Memory B cell (primary cell): ENCODE data around the gene UQCRQ.

Source experiments
- ATAC-seq: fragments of 150-1000 bp; cut with Tn5 transposase; 2 replicates; pipeline ENCODE4 v1.10.0; 2021; ENCODE audit warnings: low read depth, mild to moderate bottlenecking, moderate library complexity
- DNase-seq, 2 donors: peaks; one replicate each; pipeline ENCODE4 v3.0.0; 2022; ENCODE audit warnings: low spot score in 2 of 2
- H3K27ac Mint-ChIP-seq: one replicate; pipeline ENCODE4 v1.8.0; 2022; ENCODE audit warnings: mild to moderate bottlenecking, moderate library complexity, mixed read lengths
- H3K27me3 Mint-ChIP-seq: one replicate; pipeline ENCODE4 v1.8.0; 2022; ENCODE audit warnings: mixed read lengths
- H3K36me3 Mint-ChIP-seq: one replicate; pipeline ENCODE4 v1.8.0; 2022; ENCODE audit warnings: mild to moderate bottlenecking, mixed read lengths
- H3K4me1 Mint-ChIP-seq: one replicate; pipeline ENCODE4 v1.8.0; 2022; ENCODE audit warnings: mixed read lengths
- H3K4me3 Mint-ChIP-seq: one replicate; pipeline ENCODE4 v1.8.0; 2022; ENCODE audit warnings: mild to moderate bottlenecking, moderate library complexity, mixed read lengths
- H3K9me3 Mint-ChIP-seq: one replicate; pipeline ENCODE4 v1.8.0; 2022; ENCODE audit warnings: mixed read lengths

Gene UQCRQ

GRCh38 chr5:132870801-132871200 is 4.4 kb downstream of the UQCRQ start:
- peaks cover 9% of the 10 kb centered on the region for H3K36me3 Mint-ChIP-seq
- DNase-seq (no peak), ATAC-seq (no peak)
- H3K4me3 Mint-ChIP-seq = no peak overlapping the region
- H3K4me1 Mint-ChIP-seq = peaks cover 12% of the 10 kb centered on the region
- no peaks in the 10 kb centered on the region for H3K9me3 Mint-ChIP-seq
- no peaks in the 10 kb centered on the region for H3K27me3 Mint-ChIP-seq
- H3K27ac Mint-ChIP-seq = peak overlapping the region; percentile 63

- H3K9me3 Mint-ChIP-seq = no peaks in the 10 kb centered on the region
- H3K36me3 Mint-ChIP-seq = peaks cover 9% of the 10 kb centered on the region
- H3K27ac Mint-ChIP-seq = peak overlapping the region; percentile 63
These were observed 5.2 kb downstream of the UQCRQ start for GRCh38 chr5:132871459-132872284.

DNA sequence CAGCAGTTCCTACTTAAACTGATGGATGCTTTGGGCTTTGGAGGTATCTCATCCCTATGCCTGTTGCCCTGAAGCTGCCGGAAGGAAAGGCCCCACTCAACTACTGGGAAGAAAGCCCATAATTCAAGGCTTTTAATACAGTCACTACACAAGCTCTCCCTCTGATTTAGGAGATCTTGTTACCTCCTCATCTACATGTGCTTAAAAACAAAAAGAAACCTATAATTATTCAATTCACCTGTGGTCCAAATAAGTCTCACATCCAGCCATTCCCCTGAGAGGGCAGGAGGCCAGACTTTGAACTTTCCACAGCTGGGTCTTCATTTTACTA is 6.3 kb downstream of the UQCRQ start:
- no peak for ATAC-seq
- Mint-ChIP-seq H3K4me1 (no peaks in the 10 kb centered on the region), H3K27me3 (no peaks in the 10 kb centered on the region)

More at GRCh38 chr5:132871459-132872284, 5.2 kb downstream of the UQCRQ start:
- H3K27me3 Mint-ChIP-seq = no peaks in the 10 kb centered on the region
- H3K4me1 Mint-ChIP-seq = peaks cover 8% of the 10 kb centered on the region
- no peak for ATAC-seq
- DNase-seq = no peak
- H3K4me3 Mint-ChIP-seq = no peak overlapping the region

DNA sequence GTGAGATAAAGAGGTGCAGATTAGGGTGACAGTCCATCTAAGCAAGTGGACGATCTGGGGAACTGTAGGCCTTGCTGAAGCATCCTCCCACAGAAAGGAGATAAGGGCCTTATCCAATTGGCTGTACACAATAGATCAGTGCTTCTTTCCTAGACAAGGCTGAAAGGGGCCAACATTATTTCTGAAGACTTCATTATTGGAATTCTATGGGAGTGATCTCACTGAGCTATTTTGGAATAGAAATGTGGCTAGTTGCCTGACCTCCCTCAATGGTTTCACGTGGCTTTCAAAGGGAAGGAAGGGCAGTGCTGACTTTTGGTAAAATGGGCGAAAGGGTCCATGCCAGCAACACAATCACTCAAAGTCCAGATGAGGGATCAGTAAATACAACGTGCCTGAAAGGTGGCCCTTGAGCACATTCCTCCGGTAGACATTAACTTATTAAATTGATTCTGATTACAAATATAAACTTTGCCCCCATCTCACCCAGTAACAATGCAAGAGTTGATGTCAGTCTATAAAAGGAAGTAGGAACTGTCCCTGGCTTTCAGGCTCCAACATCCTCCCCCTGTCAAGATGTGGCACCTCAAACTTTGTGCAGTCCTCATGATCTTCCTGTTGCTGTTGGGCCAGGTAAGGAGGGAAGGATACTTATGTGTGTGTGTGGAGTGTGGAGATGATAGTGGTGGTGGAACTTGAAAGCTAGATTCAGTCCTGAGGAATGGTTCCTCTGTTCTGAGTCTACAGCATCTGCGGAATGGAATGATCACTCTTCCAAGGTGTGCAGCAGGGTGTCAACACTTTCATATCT is 6.9 kb downstream of the UQCRQ start, which contains the start of gene LEAP2:
TSS of gene LEAP2 (plus strand) at position 550 of the 811 bp plus-strand sequence. CDS start at position 577, 27 bp downstream.
- Mint-ChIP-seq H3K4me3 (no peak within 1 kb of the TSS), H3K27me3 (no peaks in the 10 kb centered on the region), H3K36me3 (peaks cover 11% of the 10 kb centered on the region), H3K9me3 (no peaks in the 10 kb centered on the region), H3K27ac (peak within 1 kb of the TSS; percentile 62), H3K4me1 (no peaks in the 10 kb centered on the region)
- DNase-seq (no peak), ATAC-seq (no peak)

More for the DNA sequence above, 6.3 kb downstream of the UQCRQ start:
- DNase-seq = no peak
- no peak overlapping the region for H3K4me3 Mint-ChIP-seq
- no peaks in the 10 kb centered on the region for H3K9me3 Mint-ChIP-seq
- H3K36me3 Mint-ChIP-seq = peaks cover 9% of the 10 kb centered on the region
- H3K27ac Mint-ChIP-seq = peak overlapping the region; percentile 62

DNA sequence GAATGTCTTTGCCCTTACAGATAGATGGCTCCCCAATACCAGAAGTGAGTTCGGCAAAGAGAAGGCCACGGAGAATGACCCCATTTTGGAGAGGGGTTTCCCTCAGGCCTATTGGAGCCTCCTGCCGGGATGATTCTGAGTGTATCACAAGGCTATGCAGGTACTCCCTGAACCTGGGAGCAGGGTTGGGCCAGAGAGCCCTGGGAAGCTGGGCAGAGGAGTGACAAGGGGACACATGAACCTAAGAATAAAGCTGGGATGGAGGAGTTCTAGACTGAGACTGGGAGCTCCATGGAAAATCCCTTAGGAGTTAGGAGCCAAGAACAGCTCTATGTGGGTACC is 7.5 kb downstream of the UQCRQ start:
- Mint-ChIP-seq H3K36me3 (peaks cover 13% of the 10 kb centered on the region), H3K4me1 (no peaks in the 10 kb centered on the region), H3K27ac (peak overlapping the region; percentile 62), H3K27me3 (no peaks in the 10 kb centered on the region), H3K4me3 (no peak overlapping the region), H3K9me3 (no peaks in the 10 kb centered on the region)
- no peak for ATAC-seq
- DNase-seq = no peak

DNA sequence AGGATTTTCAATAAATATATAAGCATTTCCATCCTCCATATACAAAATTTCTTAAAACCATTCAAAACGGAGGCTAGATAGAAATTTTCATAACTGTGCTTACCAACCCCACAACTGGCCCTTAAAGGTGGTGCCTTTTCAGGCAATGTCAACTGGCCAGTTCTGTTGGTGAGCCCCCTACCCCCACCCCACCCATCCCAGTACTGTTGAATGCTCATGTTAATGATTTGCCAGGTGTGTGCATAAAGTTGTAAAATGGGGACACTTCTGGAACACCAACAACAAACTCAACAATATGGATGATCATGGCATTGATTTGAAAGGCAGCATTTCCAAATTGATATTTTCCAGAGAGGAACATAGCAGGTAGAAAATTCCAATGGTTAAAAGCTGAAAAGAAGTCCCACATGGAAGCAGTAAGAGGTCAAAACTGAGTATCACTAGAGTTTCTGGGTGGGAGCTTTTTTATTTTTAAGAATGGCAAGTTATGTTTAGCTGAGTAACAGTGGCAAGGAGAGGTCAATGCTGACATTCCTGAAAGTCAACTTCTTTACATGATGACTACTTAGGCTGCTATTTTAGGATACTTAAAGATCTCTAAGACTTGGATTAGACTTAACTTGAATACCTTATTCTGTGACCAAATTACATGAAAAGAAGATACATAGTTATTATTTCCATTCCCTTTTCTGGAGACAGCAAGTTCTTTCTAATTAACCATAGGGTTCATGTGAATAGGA is 9.7 kb downstream of the UQCRQ start:
- H3K9me3 Mint-ChIP-seq = no peaks in the 10 kb centered on the region
- H3K4me1 Mint-ChIP-seq = no peaks in the 10 kb centered on the region
- DNase-seq (no peak), ATAC-seq (no peak)
- H3K36me3 Mint-ChIP-seq = peaks cover 13% of the 10 kb centered on the region
- H3K4me3 Mint-ChIP-seq = no peak overlapping the region
- no peaks in the 10 kb centered on the region for H3K27me3 Mint-ChIP-seq
- no peak overlapping the region for H3K27ac Mint-ChIP-seq

- no peaks in the 10 kb centered on the region for H3K4me1 Mint-ChIP-seq
- no peak for DNase-seq
- no peak overlapping the region for H3K4me3 Mint-ChIP-seq
- no peaks in the 10 kb centered on the region for H3K27me3 Mint-ChIP-seq
- H3K9me3 Mint-ChIP-seq = no peaks in the 10 kb centered on the region
- no peak overlapping the region for H3K27ac Mint-ChIP-seq
- peaks cover 13% of the 10 kb centered on the region for H3K36me3 Mint-ChIP-seq
- no peak for ATAC-seq
These were observed 11.0 kb downstream of the UQCRQ start for GRCh38 chr5:132877466-132877865.

- Mint-ChIP-seq H3K9me3 (no peaks in the 10 kb centered on the region), H3K4me3 (no peak overlapping the region), H3K27ac (no peak overlapping the region), H3K36me3 (peaks cover 12% of the 10 kb centered on the region), H3K27me3 (no peaks in the 10 kb centered on the region), H3K4me1 (no peaks in the 10 kb centered on the region)
- DNase-seq (no peak), ATAC-seq (no peak)
These were observed 11.5 kb downstream of the UQCRQ start for GRCh38 chr5:132877938-132878337.

DNA sequence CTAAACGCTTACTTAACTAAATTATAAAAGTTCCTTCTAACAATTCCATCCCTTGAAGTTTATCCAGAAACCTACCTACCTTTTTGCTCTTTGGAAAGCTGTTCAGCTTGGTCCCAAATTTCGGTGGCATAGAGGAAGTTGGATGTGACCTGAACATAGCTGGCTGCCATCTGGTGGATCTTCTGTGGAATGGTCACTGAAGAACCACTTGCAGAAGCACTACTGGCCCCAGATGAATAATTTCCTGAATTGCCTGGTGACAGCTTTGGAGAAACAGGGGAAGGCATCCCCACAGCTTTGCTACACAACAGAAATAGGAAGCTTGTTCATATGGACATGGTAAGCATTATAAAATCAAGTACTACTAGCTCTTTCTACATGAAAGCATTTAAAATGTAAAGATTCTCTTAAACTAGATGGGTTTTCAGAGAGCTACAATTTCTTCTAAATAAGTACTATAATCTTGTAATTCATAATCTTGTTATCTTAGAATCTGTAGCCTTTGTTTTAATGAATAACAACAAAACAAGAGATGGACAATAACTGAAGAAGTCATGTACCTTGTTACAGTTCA is 16.9 kb downstream of the UQCRQ start:
- no peaks in the 10 kb centered on the region for H3K9me3 Mint-ChIP-seq
- peak in 1 of 2 donors; percentile 35 for DNase-seq
- H3K36me3 Mint-ChIP-seq = peaks cover 24% of the 10 kb centered on the region
- peak; percentile 78 for ATAC-seq
- H3K27ac Mint-ChIP-seq = peak overlapping the region; percentile 67
- no peaks in the 10 kb centered on the region for H3K27me3 Mint-ChIP-seq
- peaks cover 10% of the 10 kb centered on the region for H3K4me1 Mint-ChIP-seq
- H3K4me3 Mint-ChIP-seq = no peak overlapping the region

DNA sequence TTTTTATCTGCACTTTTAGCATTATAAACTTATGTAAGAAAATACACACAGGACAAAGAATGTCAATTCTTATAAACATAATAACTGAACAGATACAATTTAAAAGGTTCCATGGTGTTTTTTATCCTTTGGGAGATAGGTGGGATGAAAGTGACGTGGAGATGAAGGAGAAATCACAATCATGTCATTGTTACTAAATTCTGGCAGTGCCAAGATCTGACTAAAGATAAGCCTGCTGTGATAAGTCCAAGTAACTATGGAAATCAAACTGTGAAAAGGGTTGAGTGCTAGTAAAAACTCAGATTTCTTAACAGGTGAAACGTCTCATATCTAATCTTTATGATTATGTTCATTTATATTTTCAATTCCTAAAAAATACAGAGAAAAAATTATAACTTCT is 18.1 kb downstream of the UQCRQ start:
- Mint-ChIP-seq H3K4me3 (no peak overlapping the region), H3K36me3 (peaks cover 23% of the 10 kb centered on the region), H3K9me3 (no peaks in the 10 kb centered on the region), H3K4me1 (peaks cover 10% of the 10 kb centered on the region), H3K27me3 (no peaks in the 10 kb centered on the region), H3K27ac (peak overlapping the region; percentile 38)
- DNase-seq (no peak), ATAC-seq (no peak)

GRCh38 chr5:132886064-132886823 is 19.8 kb downstream of the UQCRQ start:
- peak overlapping the region; percentile 84 for H3K27ac Mint-ChIP-seq
- H3K36me3 Mint-ChIP-seq = peaks cover 21% of the 10 kb centered on the region
- H3K4me1 Mint-ChIP-seq = peaks cover 10% of the 10 kb centered on the region
- DNase-seq = no peak
- peak; percentile 87 for ATAC-seq
- H3K4me3 Mint-ChIP-seq = no peak overlapping the region
- H3K9me3 Mint-ChIP-seq = no peaks in the 10 kb centered on the region
- H3K27me3 Mint-ChIP-seq = no peaks in the 10 kb centered on the region

DNA sequence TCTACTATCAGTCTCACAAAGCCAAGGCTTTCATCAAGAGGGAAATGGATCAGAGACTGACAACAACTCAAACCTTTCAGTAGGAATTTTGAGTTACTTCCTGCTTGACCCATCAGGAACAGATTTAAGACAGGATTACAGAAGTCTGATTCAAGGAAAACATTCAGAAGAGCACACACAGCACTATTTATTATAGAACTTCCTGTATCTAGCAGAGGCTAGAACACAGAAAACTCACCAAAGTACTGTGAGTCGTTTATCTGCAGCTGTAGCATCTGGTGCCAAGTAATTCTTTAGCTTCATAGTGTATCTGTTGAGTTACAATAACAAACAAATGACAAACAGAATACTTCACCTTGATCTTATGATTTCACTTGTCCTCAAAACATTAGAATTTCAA is 20.8 kb downstream of the UQCRQ start:
- peak overlapping the region; percentile 84 for H3K27ac Mint-ChIP-seq

GRCh38 chr5:132889501-132889900 is 23.1 kb downstream of the UQCRQ start:
- Mint-ChIP-seq H3K9me3 (no peaks in the 10 kb centered on the region), H3K4me1 (peaks cover 7% of the 10 kb centered on the region), H3K27ac (peak overlapping the region; percentile 11), H3K27me3 (no peaks in the 10 kb centered on the region), H3K36me3 (peaks cover 26% of the 10 kb centered on the region), H3K4me3 (no peak overlapping the region)
- DNase-seq (no peak), ATAC-seq (no peak)

More for the DNA sequence above, 20.8 kb downstream of the UQCRQ start:
- Mint-ChIP-seq H3K4me3 (no peak overlapping the region), H3K4me1 (peaks cover 10% of the 10 kb centered on the region), H3K9me3 (no peaks in the 10 kb centered on the region), H3K36me3 (peaks cover 25% of the 10 kb centered on the region), H3K27me3 (no peaks in the 10 kb centered on the region)
- DNase-seq = no peak
- no peak for ATAC-seq
